Measurements from ENCODE around the gene LIPE. TPM values are rescaled to one million over a fixed set of nuclear protein-coding genes. Genes with fewer than 3 reads are reported as not detected.
A peak's percentile ranks its signal among the peaks of the same experiment; 100 is the strongest.

LIPE gene
- total and polyA plus RNA-seq, 12 donors, result 11.2 to 230 (median 43.3) TPM

DNA sequence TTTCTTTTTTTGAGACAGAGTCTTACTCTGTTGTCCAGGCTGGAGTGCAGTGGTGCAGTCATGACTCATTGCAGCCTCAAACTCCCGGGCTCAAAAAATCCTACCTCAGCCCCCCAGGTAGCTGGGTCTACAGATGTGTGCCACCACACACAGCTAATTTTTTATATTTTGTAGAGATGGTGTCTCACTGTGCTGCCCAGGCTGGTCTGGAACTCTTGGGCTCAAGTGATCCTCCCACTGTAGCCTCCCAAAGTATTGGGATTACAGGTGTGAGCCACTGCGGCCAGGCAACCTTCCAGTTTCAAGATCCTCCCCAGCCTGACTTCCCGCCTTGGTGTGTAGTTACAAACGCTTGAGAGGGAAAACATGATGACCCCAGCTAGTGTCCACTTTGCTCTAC, 59.3 kb downstream of the LIPE start:
- Histone ChIP-seq H3K27ac (no peak overlapping the region), H3K36me3 (replicated peaks in 1 of 2) (no peaks in the 10 kb centered on the region), H3K9me3 (replicated peaks in 1 of 3) (no peaks in the 10 kb centered on the region), H3K4me1 (replicated peaks in 1 of 2) (no peaks in the 10 kb centered on the region), H3K27me3 (no peaks in the 10 kb centered on the region), H3K4me3 (no peak overlapping the region)
- TF ChIP-seq, protein P1, sequence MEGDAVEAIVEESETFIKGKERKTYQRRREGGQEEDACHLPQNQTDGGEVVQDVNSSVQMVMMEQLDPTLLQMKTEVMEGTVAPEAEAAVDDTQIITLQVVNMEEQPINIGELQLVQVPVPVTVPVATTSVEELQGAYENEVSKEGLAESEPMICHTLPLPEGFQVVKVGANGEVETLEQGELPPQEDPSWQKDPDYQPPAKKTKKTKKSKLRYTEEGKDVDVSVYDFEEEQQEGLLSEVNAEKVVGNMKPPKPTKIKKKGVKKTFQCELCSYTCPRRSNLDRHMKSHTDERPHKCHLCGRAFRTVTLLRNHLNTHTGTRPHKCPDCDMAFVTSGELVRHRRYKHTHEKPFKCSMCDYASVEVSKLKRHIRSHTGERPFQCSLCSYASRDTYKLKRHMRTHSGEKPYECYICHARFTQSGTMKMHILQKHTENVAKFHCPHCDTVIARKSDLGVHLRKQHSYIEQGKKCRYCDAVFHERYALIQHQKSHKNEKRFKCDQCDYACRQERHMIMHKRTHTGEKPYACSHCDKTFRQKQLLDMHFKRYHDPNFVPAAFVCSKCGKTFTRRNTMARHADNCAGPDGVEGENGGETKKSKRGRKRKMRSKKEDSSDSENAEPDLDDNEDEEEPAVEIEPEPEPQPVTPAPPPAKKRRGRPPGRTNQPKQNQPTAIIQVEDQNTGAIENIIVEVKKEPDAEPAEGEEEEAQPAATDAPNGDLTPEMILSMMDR (IDR thresholded peaks at IDR 0.05), result no peak
- TF ChIP-seq POLR2A (IDR thresholded peaks at IDR 0.05), result no peak
- intact Hi-C loops (cut with DNase I), result no loop called here
- 91 to 97% (median 94%) methylated on average over 4 of the region's 4 CpGs for WGBS, 4 donors
- no peak for DNase-seq

DNA sequence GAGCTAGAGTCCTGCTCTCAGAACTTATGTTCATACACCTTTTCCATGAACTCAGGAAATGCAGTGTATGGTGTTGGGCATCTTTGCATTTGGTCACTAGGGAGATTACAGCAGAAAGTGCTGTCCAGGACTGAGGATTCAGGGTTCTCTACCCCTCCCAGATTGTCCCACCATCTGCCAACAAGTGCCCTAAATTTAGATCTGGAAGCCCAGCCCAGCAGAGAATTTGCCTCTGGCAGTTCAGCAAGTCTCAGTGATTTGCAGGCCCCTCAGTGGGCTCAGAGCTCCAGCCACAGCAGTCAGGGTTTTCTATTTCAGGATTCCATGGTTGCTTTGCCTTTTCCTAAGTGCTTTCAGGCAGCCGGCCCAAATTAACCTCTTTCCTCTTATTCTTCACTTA, 60.5 kb downstream of the LIPE start:
- Histone ChIP-seq H3K27me3 (no peaks in the 10 kb centered on the region), H3K4me1 (replicated peaks in 1 of 2) (no peaks in the 10 kb centered on the region), H3K4me3 (no peak overlapping the region), H3K27ac (no peak overlapping the region), H3K9me3 (replicated peaks in 1 of 3) (no peaks in the 10 kb centered on the region), H3K36me3 (replicated peaks in 1 of 2) (no peaks in the 10 kb centered on the region)
- DNase-seq, result no peak
- TF ChIP-seq POLR2A (IDR thresholded peaks at IDR 0.05), result no peak
- TF ChIP-seq, protein P1 (IDR thresholded peaks at IDR 0.05), result no peak
- intact Hi-C loops (cut with DNase I), result no loop called here
- WGBS, 4 donors, result 77 to 86% (median 83%) methylated on average over 1 of the region's 1 CpG

DNA sequence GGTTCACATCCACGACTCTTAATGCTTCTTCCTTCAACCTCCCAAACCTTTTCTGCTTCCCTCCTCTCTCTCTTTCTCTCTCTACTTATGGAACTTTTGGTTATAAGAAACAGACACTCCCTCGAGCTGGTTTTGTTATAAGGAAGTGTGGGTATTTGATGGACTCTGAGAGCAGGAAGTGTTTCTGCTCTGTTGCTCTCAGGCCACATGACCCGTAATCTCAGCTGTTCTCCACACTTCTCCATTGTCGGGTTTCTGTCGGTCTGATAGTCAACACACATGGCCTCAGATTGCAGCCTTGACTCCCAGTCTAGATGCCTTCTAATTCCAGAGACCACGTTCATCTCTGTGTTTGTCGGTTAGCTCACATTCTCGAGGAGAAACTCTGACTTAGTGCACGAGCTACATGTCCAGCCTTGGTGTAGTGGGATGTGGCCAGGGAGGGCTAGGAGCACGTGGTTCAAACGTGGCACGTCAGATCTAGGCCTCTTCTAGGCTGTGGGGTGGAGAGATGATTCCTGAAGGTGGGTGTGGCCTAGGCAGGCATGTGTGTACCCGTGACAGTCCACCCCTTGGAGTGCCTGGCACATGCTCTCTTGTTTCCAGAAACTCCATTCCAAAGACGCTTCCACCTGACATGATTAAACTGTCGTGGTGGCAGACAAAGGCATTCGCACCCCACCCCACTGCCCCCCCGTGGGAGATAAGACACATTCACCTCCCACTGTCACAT, 63.4 kb downstream of the LIPE start:
- no peak overlapping the region for H3K27ac ChIP-seq
- DNase-seq, result peak in 1 of 7 donors; percentile 24
- 87 to 90% (median 90%) methylated on average over 17 of the region's 17 CpGs for WGBS, 4 donors
- intact Hi-C loops (cut with DNase I), result no loop called here
- H3K4me3 ChIP-seq, result no peak overlapping the region
- H3K4me1 ChIP-seq (replicated peaks in 1 of 2), result no peaks in the 10 kb centered on the region
- TF ChIP-seq, protein P1 (IDR thresholded peaks at IDR 0.05), result no peak
- TF ChIP-seq POLR2A (IDR thresholded peaks at IDR 0.05), result no peak
- no peaks in the 10 kb centered on the region for H3K36me3 ChIP-seq (replicated peaks in 1 of 2)
- H3K9me3 ChIP-seq (replicated peaks in 1 of 3), result no peaks in the 10 kb centered on the region
- H3K27me3 ChIP-seq, result no peaks in the 10 kb centered on the region

DNA sequence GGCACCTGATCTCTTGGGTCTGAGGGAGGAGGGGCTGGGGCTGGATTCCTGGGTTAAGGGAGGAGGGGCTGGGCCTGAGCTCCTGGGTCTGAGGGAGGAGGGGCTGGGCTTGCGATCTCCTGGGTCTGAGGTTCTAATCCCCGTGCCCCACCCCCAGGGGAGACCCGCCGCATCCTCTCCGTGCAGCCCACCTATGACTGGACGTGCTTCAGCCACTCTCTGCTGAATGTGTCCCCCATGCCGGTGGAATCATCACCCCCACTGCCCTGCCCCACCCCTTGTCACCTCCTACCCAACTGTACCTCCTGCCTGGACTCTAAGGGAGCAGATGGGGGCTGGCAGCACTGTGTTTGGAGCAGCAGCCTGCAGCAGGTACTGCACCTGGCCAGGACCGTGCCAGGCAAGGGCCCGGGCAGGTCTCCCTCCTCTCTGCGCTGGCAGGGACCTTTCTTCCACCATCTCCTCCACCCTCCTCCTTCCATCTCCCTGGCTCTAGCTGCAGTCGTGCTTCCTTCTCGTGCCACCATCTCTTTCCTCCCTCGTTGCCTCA, 64.2 kb downstream of the LIPE start:
- DNase-seq, result no peak
- 92 to 97% (median 94%) methylated on average over 10 to 13 of the region's 13 CpGs for WGBS, 4 donors
- Histone ChIP-seq H3K9me3 (replicated peaks in 1 of 3) (no peaks in the 10 kb centered on the region), H3K36me3 (replicated peaks in 1 of 2) (peaks cover 0 to 1% of the 10 kb centered on the region in 2 donors), H3K4me3 (no peak overlapping the region), H3K27ac (no peak overlapping the region), H3K4me1 (replicated peaks in 1 of 2) (no peaks in the 10 kb centered on the region), H3K27me3 (no peaks in the 10 kb centered on the region)
- TF ChIP-seq, protein P1 (IDR thresholded peaks at IDR 0.05), result no peak
- no peak for TF ChIP-seq POLR2A (IDR thresholded peaks at IDR 0.05)
- intact Hi-C loops (cut with DNase I), result no loop called here

Data from adrenal gland (tissue), 12 donors.